ENCODE data around the gene CNMD. TPM values are rescaled to one million over a fixed set of nuclear protein-coding genes. Genes with fewer than 3 reads are reported as not detected.

CNMD gene
- total RNA-seq, 4 donors from 2014 or later = not detected

GRCh38 chr13:52669677-52670076 lies 69.9 kb downstream of the CNMD start:
- no peaks in the 10 kb centered on the region for H3K27me3 ChIP-seq
- H3K4me3 ChIP-seq = no peak overlapping the region
- DNase-seq (ENCODE audit: extremely low spot score) = no peak
- TF ChIP-seq CTCF (IDR thresholded peaks at IDR 0.05) (no peak), EP300 (IDR thresholded peaks at IDR 0.05) (no peak), POLR2AphosphoS5 (IDR thresholded peaks at IDR 0.05) (no peak), POLR2A (IDR thresholded peaks at IDR 0.05; ENCODE audit: low read depth) (no peak)
- H3K27ac ChIP-seq (replicated peaks in 1 of 4) = no peak overlapping the region
- intact Hi-C loops (cut with DNase I) = no loop called here
- peaks cover 0 to 14% (median 9%) of the 10 kb centered on the region in 4 donors for H3K4me1 ChIP-seq
- WGBS = 77% methylated on average over 2 of the region's 2 CpGs
- no peaks in the 10 kb centered on the region for H3K9me3 ChIP-seq
- peaks cover 15 to 49% (median 40%) of the 10 kb centered on the region in 4 donors for H3K36me3 ChIP-seq

GRCh38 chr13:52665325-52665724 lies 74.3 kb downstream of the CNMD start:
- Histone ChIP-seq H3K36me3 (peaks cover 28 to 86% (median 68%) of the 10 kb centered on the region in 4 donors), H3K27me3 (no peaks in the 10 kb centered on the region), H3K4me1 (peaks cover 0 to 4% (median 0%) of the 10 kb centered on the region in 4 donors), H3K4me3 (no peak overlapping the region), H3K9me3 (no peaks in the 10 kb centered on the region), H3K27ac (replicated peaks in 1 of 4) (no peak overlapping the region)
- intact Hi-C loops (cut with DNase I) = no loop called here
- DNase-seq (ENCODE audit: extremely low spot score) = no peak
- TF ChIP-seq CTCF (IDR thresholded peaks at IDR 0.05) (peak in 2 of 3 experiments; percentile 12 to 28), POLR2A (IDR thresholded peaks at IDR 0.05; ENCODE audit: low read depth) (no peak)

GRCh38 chr13:52664272-52664671 lies 75.3 kb downstream of the CNMD start:
- intact Hi-C loops (cut with DNase I) = no loop called here
- no peak for TF ChIP-seq POLR2AphosphoS5 (IDR thresholded peaks at IDR 0.05)
- no peak for TF ChIP-seq CTCF (IDR thresholded peaks at IDR 0.05)
- TF ChIP-seq EP300 (IDR thresholded peaks at IDR 0.05) = no peak
- TF ChIP-seq POLR2A (IDR thresholded peaks at IDR 0.05; ENCODE audit: low read depth) = no peak
- peaks cover 31 to 93% (median 73%) of the 10 kb centered on the region in 4 donors for H3K36me3 ChIP-seq
- no peaks in the 10 kb centered on the region for H3K27me3 ChIP-seq
- H3K4me3 ChIP-seq = no peak overlapping the region
- peaks cover 0 to 4% (median 0%) of the 10 kb centered on the region in 4 donors for H3K4me1 ChIP-seq
- WGBS = 94% methylated on average over 4 of the region's 4 CpGs
- DNase-seq (ENCODE audit: extremely low spot score) = no peak
- H3K27ac ChIP-seq (replicated peaks in 1 of 4) = no peak overlapping the region
- H3K9me3 ChIP-seq = no peaks in the 10 kb centered on the region

GRCh38 chr13:52659340-52659739 lies 80.3 kb downstream of the CNMD start:
- no peak overlapping the region for H3K27ac ChIP-seq (replicated peaks in 1 of 4)
- TF ChIP-seq POLR2A (IDR thresholded peaks at IDR 0.05; ENCODE audit: low read depth) = no peak
- no peak for TF ChIP-seq EP300 (IDR thresholded peaks at IDR 0.05)
- TF ChIP-seq POLR2AphosphoS5 (IDR thresholded peaks at IDR 0.05) = no peak
- no peak for TF ChIP-seq CTCF (IDR thresholded peaks at IDR 0.05)
- DNase-seq (ENCODE audit: extremely low spot score) = no peak
- H3K4me1 ChIP-seq = peaks cover 12 to 27% (median 20%) of the 10 kb centered on the region in 4 donors
- H3K9me3 ChIP-seq = no peaks in the 10 kb centered on the region
- H3K4me3 ChIP-seq = no peak overlapping the region
- intact Hi-C loops (cut with DNase I) = loop anchor here (10.0 kb wide), 1 partner anchor 205 kb away; the partner anchor contains the start of genes CKAP2 and VPS36
- H3K27me3 ChIP-seq = no peaks in the 10 kb centered on the region
- H3K36me3 ChIP-seq = peaks cover 19 to 67% (median 44%) of the 10 kb centered on the region in 4 donors
- WGBS = 81% methylated on average over 2 of the region's 2 CpGs

Other genes with a start within 250 kb of the CNMD start
- gene HNRNPA1L2, start 97.4 kb downstream of the CNMD start, total RNA-seq = 1 to 10 TPM; 2.0 to 5.0 (median 3.8) TPM
- 10 to 100 TPM; 28.3 to 41.7 (median 33.3) TPM for gene SUGT1, start 87.0 kb downstream of the CNMD start, total RNA-seq
- under 1 TPM in 1 of 4 donors, not detected in 3; 0.11 TPM for gene PCDH8, start 108.8 kb upstream of the CNMD start, total RNA-seq